ENCODE measurements around the gene HOXA7.

The HOXA7 gene

GRCh38 chr7:27156508-27156898, at the start of gene HOXA7:
TSS of gene HOXA7 (minus strand) at chr7:27156675. CDS start at chr7:27156545, 130 bp downstream.
- peak in 5 of 42 donors; percentile 12 to 17 (median 15) for DNase-seq
- intact Hi-C loops (cut with DNase I) = no loop called here

DNA sequence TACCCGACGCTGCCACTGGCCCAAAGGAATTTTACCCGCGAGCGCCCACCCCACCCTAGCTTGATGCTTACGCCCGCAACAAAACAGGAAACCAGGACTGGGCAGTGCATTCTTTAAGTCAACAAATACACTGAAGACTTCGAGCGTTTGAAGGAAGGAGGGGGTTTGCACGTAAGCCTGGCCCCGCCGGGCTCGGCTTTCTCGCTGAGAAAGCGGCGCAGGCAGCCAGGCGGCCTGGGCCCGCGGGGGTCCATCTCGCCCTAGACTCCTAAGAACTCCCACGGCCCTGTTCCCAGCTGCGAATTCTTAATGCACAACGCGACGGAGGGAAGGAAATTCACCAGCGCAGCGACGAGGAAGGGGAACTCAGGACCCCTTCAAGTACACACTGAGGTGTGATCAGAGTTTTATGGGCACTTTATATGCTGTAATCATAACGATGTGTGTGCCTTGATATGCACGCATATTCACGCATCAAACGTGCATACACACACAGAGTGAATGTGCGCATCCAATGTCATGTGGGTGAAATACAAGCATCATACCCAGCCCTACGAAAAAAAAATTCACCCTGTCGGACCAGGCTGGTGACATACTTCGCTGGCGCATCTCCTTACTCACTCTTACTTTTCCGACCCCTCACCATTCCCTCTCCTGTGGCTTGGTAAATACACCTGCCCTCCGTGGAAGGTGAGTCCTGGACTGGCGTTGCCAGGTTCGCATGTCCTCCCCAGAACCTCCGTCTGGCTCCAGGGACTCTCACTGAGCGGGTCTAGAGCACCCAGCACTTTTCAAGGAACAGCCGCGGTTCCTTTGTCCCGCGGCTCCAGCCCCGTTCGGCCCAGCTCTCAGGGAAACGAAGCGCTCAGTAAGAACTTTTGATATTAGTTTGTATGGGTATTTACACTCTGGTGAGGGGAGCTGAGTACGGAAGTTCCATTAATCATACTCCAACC, 49.1 kb upstream of the HOXA7 start:
- intact Hi-C loops (cut with DNase I) = no loop called here
- DNase-seq = peak in 2 of 42 donors; percentile 1 to 4

DNA sequence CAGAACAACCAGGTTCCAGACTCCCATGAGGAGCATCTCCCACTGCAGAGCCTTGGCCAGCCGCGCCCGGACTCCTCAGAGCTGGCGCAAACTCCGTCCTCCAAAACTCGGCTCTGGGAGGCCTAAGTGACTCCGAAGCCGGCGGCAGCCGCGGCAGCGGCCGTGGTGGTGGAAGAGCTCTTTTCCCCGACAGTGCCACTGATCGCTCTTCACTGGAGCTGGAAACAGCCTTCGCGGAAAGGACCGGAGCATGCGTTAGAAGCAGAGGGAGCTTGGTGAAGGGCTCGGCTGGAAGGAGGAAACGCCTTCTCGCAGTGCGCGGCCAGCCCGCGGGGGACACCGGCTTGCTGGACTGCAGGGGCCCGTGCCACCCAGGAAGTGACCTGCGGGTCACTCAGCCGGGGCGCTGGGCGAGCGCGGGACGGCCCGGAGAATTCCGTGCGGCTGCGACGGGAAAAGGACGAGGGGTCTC, 48.4 kb upstream of the HOXA7 start:
- intact Hi-C loops (cut with DNase I) = no loop called here
- peak in 3 of 42 donors; percentile 14 to 44 (median 18) for DNase-seq

GRCh38 chr7:27203964-27204594, 47.6 kb upstream of the HOXA7 start:
- DNase-seq = no peak
- intact Hi-C loops (cut with DNase I) = no loop called here

GRCh38 chr7:27203365-27203953, 47.0 kb upstream of the HOXA7 start:
- peak in 3 of 42 donors; percentile 14 to 35 (median 23) for DNase-seq
- intact Hi-C loops (cut with DNase I) = no loop called here

GRCh38 chr7:27202862-27203134, 46.3 kb upstream of the HOXA7 start:
- intact Hi-C loops (cut with DNase I) = no loop called here
- peak in 2 of 42 donors; percentile 4 to 5 for DNase-seq

GRCh38 chr7:27202018-27202861, 45.8 kb upstream of the HOXA7 start:
- peak in 5 of 42 donors; percentile 7 to 41 (median 18) for DNase-seq

DNA sequence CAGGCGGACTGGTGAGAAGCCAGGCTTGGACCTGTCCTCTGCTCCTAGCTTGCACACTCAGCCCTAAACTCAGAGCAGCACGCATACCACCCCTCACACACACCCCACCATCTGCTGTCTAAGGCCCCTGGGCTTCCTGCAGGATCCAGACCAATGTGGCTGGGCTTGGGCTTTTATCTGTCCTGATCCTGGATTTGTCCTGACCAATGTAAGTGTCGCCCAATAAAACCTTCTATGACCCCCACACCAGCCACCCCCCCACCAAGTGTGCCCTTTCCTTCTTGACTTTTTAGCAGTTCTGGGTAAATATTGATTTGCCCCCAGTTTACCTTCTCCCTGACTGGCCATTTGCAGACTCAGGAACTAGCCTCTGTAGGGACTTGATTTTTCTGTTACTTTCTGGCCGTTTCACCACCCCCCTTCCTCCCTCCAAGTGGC, 45.1 kb upstream of the HOXA7 start:
- intact Hi-C loops (cut with DNase I) = no loop called here
- DNase-seq = peak in 3 of 42 donors; percentile 2 to 23 (median 9)

More at GRCh38 chr7:27202018-27202861, 45.8 kb upstream of the HOXA7 start:
- intact Hi-C loops (cut with DNase I) = no loop called here

GRCh38 chr7:27200761-27201579, 44.5 kb upstream of the HOXA7 start:
- intact Hi-C loops (cut with DNase I) = no loop called here
- peak in 6 of 42 donors; percentile 12 to 45 (median 23) for DNase-seq

- intact Hi-C loops (cut with DNase I) = loop anchor here (5.0 to 10.0 kb wide), 2 partner anchors 375 to 722 kb away; no protein-coding TSS in a partner anchor
- DNase-seq = peak in 4 of 42 donors; percentile 3 to 36 (median 22)
Observed at GRCh38 chr7:27199849-27200760, 43.6 kb upstream of the HOXA7 start, which contains the start of gene HOXA13. TSS of gene HOXA13 (minus strand) at chr7:27200091. CDS start at chr7:27200077, 14 bp downstream.

DNA sequence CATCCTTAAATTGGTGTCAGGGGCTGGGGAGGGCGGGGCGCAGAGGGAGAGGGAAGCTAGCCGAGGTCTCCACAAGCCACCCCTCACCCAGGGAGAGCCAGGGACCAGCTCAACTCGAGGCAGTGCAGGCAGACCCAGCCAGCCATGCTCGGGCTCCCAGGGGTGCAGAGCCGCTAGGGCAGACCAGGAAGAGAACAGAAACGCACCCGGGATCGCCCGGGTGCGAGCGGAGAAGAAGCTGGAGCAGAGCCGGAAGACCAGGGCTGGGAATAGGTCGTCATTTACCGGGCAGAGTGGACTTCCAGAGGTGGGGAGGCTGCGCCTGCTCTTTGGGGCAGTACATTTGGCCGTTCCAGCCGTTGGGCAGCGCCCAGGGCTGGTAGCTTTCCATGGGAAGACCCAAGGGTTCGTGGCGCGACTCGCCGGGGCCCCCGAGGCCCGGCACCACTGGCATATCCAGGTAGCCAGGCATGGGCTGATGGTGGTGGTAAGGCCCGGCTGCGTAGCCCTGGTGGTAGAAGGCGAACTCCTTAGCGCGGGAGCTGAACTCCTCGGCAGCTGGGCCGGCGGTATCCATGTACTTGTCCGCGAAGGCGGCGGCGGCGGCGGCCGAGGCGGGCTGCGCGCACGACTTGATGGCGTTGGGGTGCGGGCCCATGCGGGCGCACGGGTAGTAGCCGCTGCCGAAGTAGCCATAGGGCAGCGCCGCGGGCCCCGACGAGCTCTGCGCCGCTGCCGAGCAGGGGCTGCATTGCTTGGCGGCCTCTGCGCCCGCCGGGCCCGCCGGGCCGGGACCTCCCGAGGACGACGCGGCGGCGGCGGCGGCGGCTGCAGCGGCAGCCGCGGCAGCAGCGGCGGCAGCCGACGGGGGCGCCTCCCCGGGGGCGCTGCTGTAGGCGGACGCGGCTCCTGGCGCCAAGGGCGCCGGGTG, 42.7 kb upstream of the HOXA7 start:
- peak in 4 of 42 donors; percentile 12 to 37 (median 26) for DNase-seq

DNA sequence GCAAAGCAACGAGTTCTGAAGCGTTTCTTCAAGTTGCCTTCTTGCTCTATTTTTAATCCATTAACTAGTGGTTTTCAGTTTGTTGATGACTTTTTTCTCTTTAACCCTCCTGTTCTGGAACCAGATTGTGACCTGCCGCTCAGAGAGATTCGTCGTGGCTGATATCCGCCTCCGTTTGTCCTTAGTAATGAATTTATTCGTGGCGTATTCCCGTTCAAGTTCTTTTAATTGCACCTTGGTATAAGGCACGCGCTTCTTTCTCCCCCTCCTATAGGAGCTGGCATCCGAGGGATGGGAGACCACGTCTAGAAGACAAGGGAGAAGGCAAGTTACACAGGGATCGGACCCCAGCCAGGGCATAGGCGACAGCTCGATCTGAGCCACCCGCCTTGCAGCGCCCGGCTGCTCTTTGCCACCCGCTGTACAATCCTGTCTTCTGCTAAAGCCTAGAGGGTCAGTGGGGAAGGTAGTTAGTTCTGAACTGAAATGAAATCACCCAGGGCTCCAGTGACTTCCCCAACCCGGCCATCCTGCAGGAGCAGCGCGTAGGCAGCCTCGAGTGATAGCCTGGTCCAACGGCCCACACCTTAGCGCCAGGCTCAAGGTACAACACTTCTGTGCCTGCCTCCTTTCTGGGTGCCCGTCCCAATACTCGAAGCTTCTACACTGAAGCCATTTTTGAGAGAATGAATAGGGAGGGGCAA, 41.8 kb upstream of the HOXA7 start:
- DNase-seq = peak in 4 of 42 donors; percentile 3 to 32 (median 18)

More for the DNA sequence above, 42.7 kb upstream of the HOXA7 start:
- intact Hi-C loops (cut with DNase I) = loop anchor here (5.0 to 10.0 kb wide), 2 partner anchors 376 to 723 kb away; no protein-coding TSS in a partner anchor

GRCh38 chr7:27197137-27198042, 40.9 kb upstream of the HOXA7 start:
- intact Hi-C loops (cut with DNase I) = loop anchor here (5.0 to 10.0 kb wide), 2 partner anchors 377 to 725 kb away; no protein-coding TSS in a partner anchor
- DNase-seq = peak in 1 of 42 donors; percentile 1

More for the DNA sequence above, 41.8 kb upstream of the HOXA7 start:
- intact Hi-C loops (cut with DNase I) = loop anchor here (5.0 to 10.0 kb wide), 2 partner anchors 377 to 724 kb away; no protein-coding TSS in a partner anchor
